Thymus (tissue), 11 donors: ENCODE data around the gene CRIM1. TPM values are rescaled to one million over a fixed set of nuclear protein-coding genes. Genes with fewer than 3 reads are reported as not detected.

Source experiments
- DNase-seq, 9 donors: peaks; one replicate each; pipeline ENCODE4 v3.0.0-alpha.2; 2013; ENCODE audit warnings: low spot score in 9 of 9, low read depth in 6 of 9, missing footprints in 1 of 9
- H3K27ac ChIP-seq, 2 donors: one replicate each; pipeline ENCODE4 v1.5.1; 2013; ENCODE audit warnings: control low read depth in 1 of 2, low read depth in 1 of 2, low read length in 1 of 2, mild to moderate bottlenecking in 1 of 2, moderate library complexity in 1 of 2
- H3K27me3 ChIP-seq, 2 donors: one replicate each; pipeline ENCODE4 v1.5.1; 2013; ENCODE audit warnings: low read length in 1 of 2; ENCODE audit not compliant: control insufficient read depth in 2 of 2, insufficient read depth in 1 of 2
- H3K36me3 ChIP-seq, 2 donors: one replicate each; pipeline ENCODE4 v1.5.1; 2013; ENCODE audit warnings: low read length in 1 of 2, mild to moderate bottlenecking in 1 of 2, moderate library complexity in 1 of 2; ENCODE audit not compliant: control insufficient read depth in 2 of 2, insufficient read depth in 2 of 2
- H3K4me1 ChIP-seq, 2 donors: one replicate each; pipeline ENCODE4 v1.5.1; 2013; ENCODE audit warnings: low read length in 2 of 2; ENCODE audit not compliant: control insufficient read depth in 2 of 2, insufficient read depth in 2 of 2
- H3K4me3 ChIP-seq, 2 donors: one replicate each; pipeline ENCODE4 v1.5.1; 2013; ENCODE audit warnings: low read length in 2 of 2, control low read depth in 1 of 2, mild to moderate bottlenecking in 1 of 2
- H3K9me3 ChIP-seq, 2 donors: one replicate each; pipeline ENCODE4 v1.5.1; 2013; ENCODE audit warnings: low read length in 1 of 2, mild to moderate bottlenecking in 1 of 2; ENCODE audit not compliant: control insufficient read depth in 2 of 2, insufficient read depth in 1 of 2
- WGBS: extraction: QIAGEN DNeasy Blood & Tissue Kit; methylation state at CpG from one replicate; pipeline ENCODE4 v1.1.7; 2013; 5-methylcytosine and 5-hydroxymethylcytosine counted together
- polyA plus RNA-seq: library from polyadenylated mRNA; stranded (reverse); fragments of 200-250 nt; gene quantifications from one replicate; pipeline ENCODE4 v1.2.3, GENCODE V29; 2013
- total RNA-seq: library from RNA; stranded (reverse); fragments of 120-200 nt; gene quantifications from one replicate; pipeline ENCODE4 v1.2.4, GENCODE V29; 2013
- donor health status: healthy.

The CRIM1 gene
- total and polyA plus RNA-seq, 2 donors = 9.1 to 24.3 TPM

GRCh38 chr2:36559221-36559942 is 203.8 kb downstream of the CRIM1 start:
- Histone ChIP-seq H3K36me3 (peaks cover 0 to 13% of the 10 kb centered on the region in 2 donors), H3K4me1 (no peaks in the 10 kb centered on the region), H3K27ac (no peak overlapping the region), H3K4me3 (no peak overlapping the region), H3K27me3 (no peaks in the 10 kb centered on the region), H3K9me3 (no peaks in the 10 kb centered on the region)
- 98% methylated on average over 11 of the region's 11 CpGs for WGBS
- DNase-seq = no peak

DNA sequence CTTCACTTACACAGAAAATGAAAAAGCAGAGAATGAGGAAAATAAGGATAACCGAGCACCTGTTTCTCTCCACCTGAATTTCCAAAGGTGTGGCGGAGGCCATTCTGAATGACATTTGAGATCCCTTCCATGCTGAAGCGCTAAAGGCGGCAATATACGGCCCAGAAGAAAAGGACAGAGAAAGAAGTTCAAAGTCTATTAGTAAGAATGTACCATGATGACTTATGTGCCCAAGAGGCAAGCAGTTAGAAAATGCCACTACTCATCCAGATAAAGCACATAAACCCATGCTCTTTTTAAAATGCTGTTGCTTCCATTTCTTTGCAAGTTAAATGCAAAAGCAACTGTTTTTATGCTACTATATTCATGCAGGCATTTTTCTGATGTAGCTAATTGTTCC is 205.1 kb downstream of the CRIM1 start:
- Histone ChIP-seq H3K36me3 (peaks cover 0 to 11% of the 10 kb centered on the region in 2 donors), H3K9me3 (no peaks in the 10 kb centered on the region), H3K27ac (no peak overlapping the region), H3K4me3 (no peak overlapping the region), H3K4me1 (no peaks in the 10 kb centered on the region), H3K27me3 (no peaks in the 10 kb centered on the region)
- no peak for DNase-seq
- WGBS = 98% methylated on average over 5 of the region's 5 CpGs

DNA sequence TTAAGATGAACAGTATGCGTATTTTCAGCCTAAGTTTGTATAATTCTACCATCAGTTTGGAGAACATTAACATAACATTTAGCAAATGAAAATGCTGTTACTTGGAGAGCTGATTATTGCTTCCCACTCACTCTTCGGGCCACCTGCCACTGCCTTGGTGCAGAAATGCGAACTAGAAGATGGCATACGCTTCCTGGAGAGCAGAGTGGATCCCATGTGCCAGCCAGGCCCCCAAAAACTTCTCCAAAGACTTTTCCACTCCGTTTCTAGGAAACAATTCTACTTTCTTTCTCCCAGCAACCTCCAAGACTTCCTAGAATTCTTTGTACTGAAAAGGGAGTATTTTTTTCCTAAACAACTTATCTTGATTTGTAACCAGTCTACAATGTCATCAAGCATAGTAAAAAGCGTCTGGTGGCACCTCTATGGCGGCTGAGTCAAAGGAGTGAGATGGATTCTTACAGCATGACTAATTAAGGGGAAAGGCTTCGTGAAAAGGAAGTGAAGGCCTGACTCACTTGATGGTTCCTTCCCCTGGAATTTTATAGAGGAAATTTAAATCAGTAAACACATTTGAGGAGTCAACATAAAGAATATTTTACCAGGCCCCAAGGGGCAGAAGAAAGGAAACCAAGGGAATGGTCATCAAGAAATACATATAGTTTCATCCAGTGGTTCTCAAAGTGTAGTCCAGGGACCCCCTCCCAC is 205.8 kb downstream of the CRIM1 start:
- DNase-seq = no peak
- Histone ChIP-seq H3K27ac (no peak overlapping the region), H3K4me3 (no peak overlapping the region), H3K36me3 (peaks cover 0 to 11% of the 10 kb centered on the region in 2 donors), H3K9me3 (no peaks in the 10 kb centered on the region), H3K4me1 (no peaks in the 10 kb centered on the region), H3K27me3 (no peaks in the 10 kb centered on the region)
- WGBS = 98% methylated on average over 8 of the region's 8 CpGs

DNA sequence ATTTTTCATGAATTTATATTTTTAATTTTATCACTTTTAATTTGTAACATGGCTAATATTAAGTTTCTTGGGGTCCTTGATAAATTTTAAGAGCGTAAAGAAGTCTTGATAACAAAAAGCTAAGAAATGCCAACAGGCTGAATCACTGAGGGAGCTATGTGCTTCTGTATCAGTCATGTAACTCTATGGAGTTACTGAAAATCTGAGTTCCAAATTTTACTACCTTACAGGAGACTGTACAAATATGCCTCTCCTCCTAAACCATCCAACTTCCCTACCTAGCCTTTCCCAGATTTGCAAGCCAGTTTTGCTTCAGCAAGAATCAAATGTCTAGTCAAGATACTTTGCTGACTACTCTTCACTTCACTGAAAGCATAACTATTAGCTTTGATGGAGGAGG is 206.7 kb downstream of the CRIM1 start:
- H3K36me3 ChIP-seq = peaks cover 0 to 14% of the 10 kb centered on the region in 2 donors
- no peaks in the 10 kb centered on the region for H3K9me3 ChIP-seq
- H3K27ac ChIP-seq = no peak overlapping the region
- WGBS = 97% methylated on average over 1 of the region's 1 CpG
- H3K27me3 ChIP-seq = no peaks in the 10 kb centered on the region
- no peaks in the 10 kb centered on the region for H3K4me1 ChIP-seq
- no peak overlapping the region for H3K4me3 ChIP-seq
- DNase-seq = no peak

DNA sequence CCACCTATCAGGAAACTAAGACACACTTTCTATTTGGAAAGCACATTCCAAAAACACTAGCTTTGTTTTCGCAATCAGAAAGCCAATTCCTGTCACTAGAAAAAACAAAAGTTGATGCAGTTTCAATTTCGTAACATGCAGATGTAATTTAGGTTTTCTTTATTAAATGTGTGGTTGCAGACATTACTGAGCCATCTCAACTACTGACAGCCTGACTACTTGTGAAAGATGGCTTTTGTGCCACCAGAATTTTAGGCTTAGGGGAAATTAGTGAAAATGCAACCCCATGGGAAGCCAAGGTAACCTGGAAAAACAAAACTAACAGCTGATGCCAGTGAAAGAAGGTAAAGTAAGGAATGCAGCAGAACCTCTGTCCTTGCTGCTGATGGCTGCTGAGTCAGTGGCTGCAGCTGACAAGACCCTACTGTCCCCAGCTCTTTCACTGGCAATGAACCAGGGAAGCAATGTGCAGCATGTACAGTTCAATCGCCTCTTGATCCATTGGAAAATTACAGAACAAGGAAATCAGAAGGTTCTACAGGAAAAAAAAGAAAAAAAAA is 207.5 kb downstream of the CRIM1 start:
- Histone ChIP-seq H3K4me3 (no peak overlapping the region), H3K4me1 (no peaks in the 10 kb centered on the region), H3K27ac (no peak overlapping the region), H3K36me3 (peaks cover 0 to 15% of the 10 kb centered on the region in 2 donors), H3K27me3 (no peaks in the 10 kb centered on the region), H3K9me3 (no peaks in the 10 kb centered on the region)
- 93% methylated on average over 3 of the region's 3 CpGs for WGBS
- DNase-seq = no peak

DNA sequence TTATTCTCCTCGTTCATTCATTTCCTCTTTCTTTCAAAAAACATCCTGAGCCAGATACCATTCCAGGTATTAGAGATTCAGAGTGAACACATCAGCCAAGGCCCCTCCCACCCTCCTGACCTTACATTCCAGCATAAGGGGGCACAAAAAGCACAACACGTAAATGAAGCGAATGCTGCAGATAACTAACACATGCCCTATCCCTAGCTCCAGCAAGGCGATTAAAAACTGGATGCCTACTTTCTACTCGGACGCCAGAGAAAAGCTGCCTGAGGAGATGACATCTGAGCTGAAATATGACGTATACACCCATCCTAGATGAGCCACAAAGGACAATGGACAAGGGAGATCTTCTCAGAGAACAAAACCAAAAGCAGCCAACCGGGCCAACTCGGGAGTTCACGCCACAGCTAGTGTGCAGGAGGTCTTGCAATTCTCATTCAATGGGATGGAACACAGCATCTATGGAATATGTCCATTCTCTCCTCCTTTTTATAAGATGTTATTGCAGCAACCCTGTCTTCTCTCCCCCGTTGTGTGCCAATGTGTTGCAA is 208.9 kb downstream of the CRIM1 start:
- H3K27ac ChIP-seq = no peak overlapping the region
- peaks cover 0 to 21% of the 10 kb centered on the region in 2 donors for H3K36me3 ChIP-seq
- no peaks in the 10 kb centered on the region for H3K27me3 ChIP-seq
- DNase-seq = no peak
- H3K4me1 ChIP-seq = no peaks in the 10 kb centered on the region
- H3K9me3 ChIP-seq = no peaks in the 10 kb centered on the region
- WGBS = 96% methylated on average over 11 of the region's 11 CpGs
- no peak overlapping the region for H3K4me3 ChIP-seq

- DNase-seq = no peak
- Histone ChIP-seq H3K4me3 (no peak overlapping the region), H3K9me3 (no peaks in the 10 kb centered on the region), H3K36me3 (peaks cover 0 to 19% of the 10 kb centered on the region in 2 donors), H3K27ac (no peak overlapping the region), H3K27me3 (no peaks in the 10 kb centered on the region), H3K4me1 (no peaks in the 10 kb centered on the region)
- 99% methylated on average over 4 of the region's 4 CpGs for WGBS
Observed at GRCh38 chr2:36565712-36566111, 210.1 kb downstream of the CRIM1 start.

GRCh38 chr2:36566887-36567286 is 211.3 kb downstream of the CRIM1 start:
- H3K4me1 ChIP-seq = no peaks in the 10 kb centered on the region
- DNase-seq = no peak
- peaks cover 0 to 14% of the 10 kb centered on the region in 2 donors for H3K36me3 ChIP-seq

More at GRCh38 chr2:36566887-36567286, 211.3 kb downstream of the CRIM1 start:
- H3K4me3 ChIP-seq = no peak overlapping the region
- no peaks in the 10 kb centered on the region for H3K27me3 ChIP-seq
- H3K27ac ChIP-seq = no peak overlapping the region
- 98% methylated on average over 4 of the region's 4 CpGs for WGBS
- no peaks in the 10 kb centered on the region for H3K9me3 ChIP-seq
